GM23338 (cell line): ENCODE measurements around the gene MAP4K1. TPM values are rescaled to one million over a fixed set of nuclear protein-coding genes. Genes with fewer than 3 reads are reported as not detected.

Source experiments
- ATAC-seq: fragments of 200-7000 bp; cut with Tn5 transposase; 3 replicates; pipeline ENCODE4 v1.9.1; 2020
- DNase-seq: peaks from one replicate; pipeline ENCODE4 v3.0.0-alpha.2; 2015; ENCODE audit warnings: low spot score
- H2AFZ ChIP-seq: fragments of 200-600 bp; sonication (generic); 2 replicates; pipeline ENCODE4 v1.8.0; 2016; ENCODE audit warnings: antibody characterized with exemption, mild to moderate bottlenecking, moderate library complexity
- H3F3A ChIP-seq: fragments of 200-600 bp; sonication (generic); replicated peaks from 2 replicates; pipeline ENCODE4 v1.8.0; 2017; ENCODE audit warnings: antibody characterized with exemption, mixed run types, low read depth
- H3K27ac ChIP-seq: fragments of 200-600 bp; sonication (generic); 2 replicates; pipeline ENCODE4 v1.6.1; 2016; ENCODE audit warnings: low read depth
- H3K27me3 ChIP-seq: fragments of 200-600 bp; sonication (generic); 2 replicates; pipeline ENCODE4 v1.8.0; 2016; ENCODE audit warnings: mild to moderate bottlenecking, mixed run types, moderate library complexity; ENCODE audit not compliant: insufficient read depth
- H3K36me3 ChIP-seq: fragments of 200-600 bp; sonication (generic); 2 replicates; pipeline ENCODE4 v1.8.0; 2016; ENCODE audit warnings: mild to moderate bottlenecking; ENCODE audit not compliant: insufficient read depth
- H3K4me1 ChIP-seq: fragments of 200-600 bp; sonication (generic); 2 replicates; pipeline ENCODE4 v1.8.0; 2016; ENCODE audit warnings: mild to moderate bottlenecking, moderate library complexity; ENCODE audit not compliant: insufficient read depth
- H3K4me2 ChIP-seq: fragments of 200-600 bp; sonication (generic); 2 replicates; pipeline ENCODE4 v1.7.1; 2017; ENCODE audit warnings: mixed run types
- H3K4me3 ChIP-seq: fragments of 200-600 bp; sonication (generic); 2 replicates; pipeline ENCODE4 v1.6.1; 2016; ENCODE audit warnings: mixed run types
- H3K79me2 ChIP-seq: fragments of 200-600 bp; sonication (generic); replicated peaks from 2 replicates; pipeline ENCODE4 v1.8.0; 2017; ENCODE audit warnings: mild to moderate bottlenecking; ENCODE audit not compliant: insufficient read depth
- H3K9me2 ChIP-seq: fragments of 200-600 bp; sonication (generic); 2 replicates; pipeline ENCODE4 v1.8.0; 2017; ENCODE audit not compliant: insufficient read depth
- H4K20me1 ChIP-seq: fragments of 200-600 bp; sonication (generic); replicated peaks from 2 replicates; pipeline ENCODE4 v1.8.0; 2017; ENCODE audit warnings: mild to moderate bottlenecking; ENCODE audit not compliant: insufficient read depth
- H3K27ac Mint-ChIP-seq: 2 replicates; pipeline ENCODE4 v1.8.0; 2020; ENCODE audit warnings: inconsistent platforms, mild to moderate bottlenecking, moderate library complexity, mixed read lengths
- H3K27me3 Mint-ChIP-seq: 3 replicates; pipeline ENCODE4 v1.8.0; 2022; ENCODE audit warnings: low read depth, mild to moderate bottlenecking, moderate library complexity, mixed read lengths, inconsistent platforms; ENCODE audit not compliant: insufficient read depth, poor library complexity
- H3K36me3 Mint-ChIP-seq: 3 replicates; pipeline ENCODE4 v1.8.0; 2021; ENCODE audit warnings: low read depth, mild to moderate bottlenecking, inconsistent platforms, moderate library complexity, mixed read lengths
- H3K4me1 Mint-ChIP-seq: 3 replicates; pipeline ENCODE4 v1.8.0; 2020; ENCODE audit warnings: mild to moderate bottlenecking, inconsistent platforms, mixed read lengths
- H3K4me3 Mint-ChIP-seq: 3 replicates; pipeline ENCODE4 v1.8.0; 2021; ENCODE audit warnings: moderate library complexity, mild to moderate bottlenecking, inconsistent platforms, mixed read lengths
- H3K9me3 Mint-ChIP-seq: 3 replicates; pipeline ENCODE4 v1.8.0; 2020; ENCODE audit warnings: moderate library complexity, mild to moderate bottlenecking, inconsistent platforms, mixed read lengths
- CREB1 ChIP-seq: fragments of 250-450 bp; sonication (Bioruptor Pico); IDR thresholded peaks from 2 replicates; pipeline ENCODE4 v1.5.0; 2020; ENCODE audit warnings: low read depth, mild to moderate bottlenecking, moderate library complexity
- EZH2 ChIP-seq: fragments of 200-600 bp; sonication (generic); IDR thresholded peaks from one replicate; pipeline ENCODE4 v1.8.0; 2017; ENCODE audit warnings: antibody characterized with exemption, mild to moderate bottlenecking, low read depth; ENCODE audit not compliant: unreplicated experiment
- JUNB ChIP-seq: IDR thresholded peaks from one replicate; pipeline ENCODE4 v1.6.1; 2016; ENCODE audit warnings: antibody characterized with exemption; ENCODE audit not compliant: unreplicated experiment
- NANOG ChIP-seq: IDR thresholded peaks from 2 replicates; pipeline ENCODE4 v1.6.1; 2016; ENCODE audit warnings: antibody characterized with exemption, borderline replicate concordance
- STAT1 ChIP-seq: IDR thresholded peaks from one replicate; pipeline ENCODE4 v1.6.1; 2016; ENCODE audit warnings: antibody characterized with exemption; ENCODE audit not compliant: unreplicated experiment
- ZNF331 ChIP-seq: fragments of 250-450 bp; sonication (Bioruptor Pico); IDR thresholded peaks from 2 replicates; pipeline ENCODE4 v1.5.0; 2020; ENCODE audit warnings: low read depth, mild to moderate bottlenecking, moderate library complexity
- ZNF462 ChIP-seq: fragments of 250-450 bp; sonication (Bioruptor Pico); IDR thresholded peaks from 2 replicates; pipeline ENCODE4 v1.5.0; 2020; ENCODE audit warnings: mild to moderate bottlenecking, moderate library complexity
- polyA plus RNA-seq: library from polyadenylated mRNA; unstranded; fragments of >200 nt; fragmentation: Nextera tagmentation; extraction: Ambion mirVana; gene quantifications from 2 replicates; pipeline ENCODE4 v1.2.1, GENCODE V29; 2016
- total RNA-seq: library from RNA; depleted of rRNA; stranded (reverse); fragments of >200 nt; shearing (Covaris generic); gene quantifications from 2 replicates; pipeline ENCODE4 v1.2.3, GENCODE V29; 2014
- TF ChIP-seq, protein P1 (sequence below): IDR thresholded peaks from 2 replicates; pipeline ENCODE4 v1.6.1; 2016; ENCODE audit warnings: antibody characterized with exemption

The MAP4K1 gene
- total and polyA plus RNA-seq, 2 experiments from 2014 or later: 7.7 to 44.6 TPM

- no peak for TF ChIP-seq ZNF462 (CRISPR knock-in tag)
- TF ChIP-seq CREB1 (CRISPR knock-in tag): no peak
- TF ChIP-seq NANOG: no peak
- TF ChIP-seq, protein P1, sequence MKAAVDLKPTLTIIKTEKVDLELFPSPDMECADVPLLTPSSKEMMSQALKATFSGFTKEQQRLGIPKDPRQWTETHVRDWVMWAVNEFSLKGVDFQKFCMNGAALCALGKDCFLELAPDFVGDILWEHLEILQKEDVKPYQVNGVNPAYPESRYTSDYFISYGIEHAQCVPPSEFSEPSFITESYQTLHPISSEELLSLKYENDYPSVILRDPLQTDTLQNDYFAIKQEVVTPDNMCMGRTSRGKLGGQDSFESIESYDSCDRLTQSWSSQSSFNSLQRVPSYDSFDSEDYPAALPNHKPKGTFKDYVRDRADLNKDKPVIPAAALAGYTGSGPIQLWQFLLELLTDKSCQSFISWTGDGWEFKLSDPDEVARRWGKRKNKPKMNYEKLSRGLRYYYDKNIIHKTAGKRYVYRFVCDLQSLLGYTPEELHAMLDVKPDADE: no peak
- no peak for TF ChIP-seq EZH2
- TF ChIP-seq JUNB: no peak
- no peak for TF ChIP-seq ZNF331 (CRISPR knock-in tag)
Observed at GRCh38 chr19:38663957-38664502, 46.3 kb upstream of the MAP4K1 start (continued).

DNA sequence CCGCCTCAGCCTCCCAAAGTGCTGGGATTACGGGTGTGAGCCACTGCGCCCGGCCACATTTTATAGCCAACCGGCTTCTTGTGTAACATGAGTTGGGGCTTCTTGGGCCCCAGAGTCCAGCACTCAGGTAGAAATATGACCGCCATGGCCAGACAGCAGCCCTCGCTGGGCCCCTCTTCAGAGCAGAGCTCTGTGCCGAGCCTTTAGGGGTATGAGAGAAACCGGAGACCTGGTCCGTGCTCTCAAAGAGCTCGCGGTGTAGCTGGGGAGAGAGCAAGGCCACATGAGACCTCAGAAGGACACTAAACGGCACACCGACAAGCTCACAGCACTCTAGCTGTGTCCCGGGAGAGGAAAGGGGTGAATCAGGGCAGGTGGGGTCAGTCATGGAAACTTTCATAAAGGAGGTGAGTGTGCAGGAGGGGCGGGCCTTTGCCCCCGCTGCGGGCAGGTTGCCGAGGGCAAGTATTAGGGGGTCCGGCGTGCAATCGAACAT, 45.5 kb upstream of the MAP4K1 start:
- Histone ChIP-seq H3K4me2 (peak overlapping the region; percentile 72; the same call in 1 of the 2 replicates), H3K4me3 (no peak overlapping the region; the same call in 1 of the 2 replicates), H3K27me3 (no peaks in the 10 kb centered on the region), H3K9me2 (no peaks in the 10 kb centered on the region), H3K4me1 (peaks cover 88% of the 10 kb centered on the region), H4K20me1 (peaks cover 29% of the 10 kb centered on the region), H3F3A (peaks cover 17% of the 10 kb centered on the region), H3K27ac (peak overlapping the region; percentile 99), H3K79me2 (peaks cover 92% of the 10 kb centered on the region), H2AFZ (no peak overlapping the region), H3K36me3 (no peaks in the 10 kb centered on the region)
- H3K27me3 Mint-ChIP-seq: peaks cover 27% of the 10 kb centered on the region
- peaks cover 94% of the 10 kb centered on the region for H3K4me1 Mint-ChIP-seq
- TF ChIP-seq JUNB (no peak), EZH2 (no peak), STAT1 (no peak)
- no peaks in the 10 kb centered on the region for H3K9me3 Mint-ChIP-seq
- DNase-seq (no peak), ATAC-seq (no peak)
- peak overlapping the region; percentile 28; the same call in 2 of the 3 replicates for H3K4me3 Mint-ChIP-seq
- peak overlapping the region; percentile 98 for H3K27ac Mint-ChIP-seq
- peaks cover 19% of the 10 kb centered on the region for H3K36me3 Mint-ChIP-seq
